Stimulated activated CD4-positive, alpha-beta T cell treated with anti-CD3 and anti-CD28 coated beads, TNF-alpha, amount 100 ng/mL, for 1 hour (primary cell): Measurements from ENCODE around the gene HBA2.
"Not testable (repeated sequence)": the region's sequence is repeated elsewhere in the genome, so short reads cannot be mapped to it uniquely, and the experiment has no call there.

Source experiments
- DNase-seq, 3 donors: peaks; one replicate each; pipeline ENCODE4 v3.0.0-alpha.2; 2020; ENCODE audit warnings: low read depth in 3 of 3, low spot score in 1 of 3

HBA2 gene

DNA sequence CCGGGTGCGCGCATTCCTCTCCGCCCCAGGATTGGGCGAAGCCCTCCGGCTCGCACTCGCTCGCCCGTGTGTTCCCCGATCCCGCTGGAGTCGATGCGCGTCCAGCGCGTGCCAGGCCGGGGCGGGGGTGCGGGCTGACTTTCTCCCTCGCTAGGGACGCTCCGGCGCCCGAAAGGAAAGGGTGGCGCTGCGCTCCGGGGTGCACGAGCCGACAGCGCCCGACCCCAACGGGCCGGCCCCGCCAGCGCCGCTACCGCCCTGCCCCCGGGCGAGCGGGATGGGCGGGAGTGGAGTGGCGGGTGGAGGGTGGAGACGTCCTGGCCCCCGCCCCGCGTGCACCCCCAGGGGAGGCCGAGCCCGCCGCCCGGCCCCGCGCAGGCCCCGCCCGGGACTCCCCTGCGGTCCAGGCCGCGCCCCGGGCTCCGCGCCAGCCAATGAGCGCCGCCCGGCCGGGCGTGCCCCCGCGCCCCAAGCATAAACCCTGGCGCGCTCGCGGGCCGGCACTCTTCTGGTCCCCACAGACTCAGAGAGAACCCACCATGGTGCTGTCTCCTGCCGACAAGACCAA lies at the start of gene HBA2:
TSS of gene HBA2 (plus strand) at position 503 of the 568 bp plus-strand sequence. CDS start at position 540, 37 bp downstream.
- not testable (repeated sequence) for DNase-seq

DNA sequence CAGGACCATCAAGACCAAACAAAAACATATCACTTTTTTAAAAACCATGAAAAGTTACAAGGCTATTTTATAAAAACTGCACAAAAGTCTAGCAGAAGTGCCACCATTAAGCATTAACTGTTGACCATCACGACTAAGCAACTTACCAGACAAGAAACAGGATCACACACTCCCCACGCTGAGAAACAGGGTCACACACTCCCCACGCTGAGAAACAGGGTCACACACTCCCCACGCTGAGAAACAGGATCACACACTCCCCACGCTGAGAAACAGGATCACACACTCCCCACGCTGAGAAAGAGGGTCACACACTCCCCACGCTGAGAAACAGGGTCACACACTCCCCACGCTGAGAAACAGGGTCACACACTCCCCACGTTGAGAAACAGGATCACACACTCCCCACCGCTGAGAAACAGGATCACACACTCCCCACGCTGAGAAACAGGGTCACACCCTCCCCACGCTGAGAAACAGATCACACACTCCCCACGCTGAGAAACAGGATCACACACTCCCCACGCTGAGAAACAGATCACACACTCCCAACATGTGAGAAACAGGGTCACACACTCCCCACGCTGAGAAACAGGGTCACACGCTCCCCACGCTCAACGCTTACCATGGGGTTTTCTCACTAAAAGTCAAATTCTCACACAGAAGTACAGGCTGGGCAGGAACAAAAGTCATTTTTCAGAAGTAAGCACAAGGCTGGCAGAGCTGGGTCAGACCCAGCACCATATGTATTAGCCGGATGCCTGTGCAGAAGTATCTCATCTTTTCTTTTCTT lies 48.9 kb upstream of the HBA2 start:
- DNase-seq, result not testable (repeated sequence)

DNA sequence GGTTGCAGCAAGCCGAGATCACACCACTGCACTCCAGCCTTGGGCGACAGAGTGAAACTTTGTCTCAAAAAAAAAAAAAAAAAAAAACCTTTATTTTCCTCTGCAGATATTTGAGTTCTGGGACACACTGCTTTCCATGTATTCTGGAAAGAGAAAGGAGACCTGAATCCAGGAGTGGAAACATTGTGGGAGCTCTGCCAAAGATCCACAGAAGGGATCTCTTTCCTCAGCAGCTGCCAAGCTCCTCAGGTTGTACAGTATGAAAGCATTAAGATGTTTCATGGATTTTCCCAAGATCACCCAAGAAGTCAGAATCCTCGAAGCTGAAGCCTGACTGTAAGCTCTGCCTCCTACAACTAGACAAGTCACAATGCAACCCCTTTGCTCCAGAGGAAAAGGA lies 47.7 kb upstream of the HBA2 start:
- DNase-seq, result no peak

- DNase-seq, result no peak
Measured at GRCh38 chr16:129075-129474, 43.6 kb upstream of the HBA2 start.

- DNase-seq, result no peak
Measured at GRCh38 chr16:130533-131173, 42.0 kb upstream of the HBA2 start.

GRCh38 chr16:132120-132519 lies 40.6 kb upstream of the HBA2 start:
- DNase-seq, result no peak

GRCh38 chr16:133716-134115 lies 39.0 kb upstream of the HBA2 start:
- no peak for DNase-seq

GRCh38 chr16:138049-138417 lies 34.6 kb upstream of the HBA2 start:
- peak in 1 of 3 donors; percentile 16 for DNase-seq

GRCh38 chr16:140175-140857 lies 32.4 kb upstream of the HBA2 start:
- DNase-seq, result no peak

DNA sequence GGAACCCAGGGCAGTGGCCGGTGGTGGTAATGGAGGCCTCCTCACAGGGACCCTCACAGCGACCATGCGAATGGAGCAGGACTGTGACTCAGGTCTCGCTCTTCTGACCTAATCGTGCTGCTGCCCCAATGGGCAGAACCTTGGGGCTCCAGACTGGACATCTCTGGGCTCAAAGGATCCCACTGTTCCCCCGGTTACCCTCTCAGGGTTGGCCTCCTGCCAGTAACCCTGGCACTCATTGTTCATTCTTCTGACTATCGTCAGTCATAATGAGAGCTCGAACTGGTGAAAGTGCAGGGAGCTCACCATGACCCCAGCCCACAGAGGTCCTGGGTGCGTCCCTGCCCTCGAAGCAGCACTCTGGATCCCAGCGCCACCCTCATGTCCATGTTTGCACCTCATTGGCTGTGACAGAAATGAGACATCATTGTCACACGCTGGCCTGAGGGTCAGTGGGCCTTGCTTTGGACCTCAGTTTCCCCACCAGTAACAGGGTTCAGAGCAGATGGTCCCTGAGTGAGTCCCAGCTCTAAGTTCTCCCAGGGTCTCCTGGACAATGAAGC lies 30.2 kb upstream of the HBA2 start:
- no peak for DNase-seq

GRCh38 chr16:143047-143446 lies 29.6 kb upstream of the HBA2 start:
- no peak for DNase-seq

- DNase-seq, result no peak
Measured at GRCh38 chr16:143456-143855, 29.2 kb upstream of the HBA2 start.

DNA sequence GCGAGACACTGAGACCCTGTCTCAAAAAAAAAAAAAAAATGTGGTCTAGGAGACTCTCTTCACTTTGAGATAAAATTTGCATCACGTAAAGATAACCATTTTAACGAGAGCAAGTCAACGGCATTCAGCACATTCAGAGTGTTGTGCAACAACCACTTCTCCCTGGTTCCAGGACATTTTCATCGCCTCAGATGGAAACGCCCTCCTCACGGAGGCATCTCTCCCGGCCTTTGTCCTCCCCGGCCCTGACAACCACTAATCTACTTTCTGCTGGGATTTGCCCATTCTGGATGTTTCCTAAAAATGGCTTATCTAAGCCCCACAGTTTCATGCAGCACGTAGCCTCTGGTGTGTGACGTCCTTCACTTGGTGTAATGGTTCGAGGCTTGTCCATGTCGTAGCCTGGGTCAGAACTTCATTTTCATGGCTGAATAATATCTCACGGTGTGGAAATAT lies 27.9 kb upstream of the HBA2 start:
- no peak for DNase-seq

GRCh38 chr16:146646-147045 lies 26.0 kb upstream of the HBA2 start:
- DNase-seq, result no peak

DNA sequence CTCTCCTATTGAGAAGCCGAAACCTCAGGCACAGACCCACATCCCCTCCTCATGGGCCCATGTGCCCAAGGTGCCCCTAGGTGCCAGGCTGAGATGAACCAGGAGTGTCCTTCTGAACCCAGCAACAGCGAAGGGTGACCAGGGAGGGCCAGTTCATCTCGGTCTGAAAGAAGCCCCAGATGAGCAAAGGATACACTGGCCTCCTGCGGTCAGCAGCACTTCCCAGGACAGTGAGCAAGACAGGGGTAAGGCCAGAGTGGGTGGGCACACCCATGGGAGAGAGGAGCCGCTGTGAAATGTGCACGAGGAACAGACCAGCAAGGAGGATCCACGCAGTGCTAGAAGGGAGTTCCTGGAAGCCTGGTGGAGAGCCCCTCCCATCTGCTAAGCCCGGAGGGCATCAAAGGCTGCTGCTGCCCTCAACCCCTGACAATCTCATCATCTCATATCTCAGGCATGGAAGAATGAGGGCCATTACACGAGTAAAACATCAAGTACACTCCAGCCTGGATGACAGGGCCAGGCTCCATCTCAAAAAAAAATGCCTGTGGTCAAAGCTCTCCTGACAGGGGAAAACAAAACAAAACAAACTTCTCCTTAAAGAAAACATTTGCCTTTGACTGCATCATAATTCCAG lies 23.5 kb upstream of the HBA2 start:
- no peak for DNase-seq

GRCh38 chr16:152141-153128 lies 20.2 kb upstream of the HBA2 start, which contains the start of gene HBZ:
HBZ (plus strand) TSS chr16:152644; CDS start chr16:152910, 266 bp downstream.
- no peak for DNase-seq

DNA sequence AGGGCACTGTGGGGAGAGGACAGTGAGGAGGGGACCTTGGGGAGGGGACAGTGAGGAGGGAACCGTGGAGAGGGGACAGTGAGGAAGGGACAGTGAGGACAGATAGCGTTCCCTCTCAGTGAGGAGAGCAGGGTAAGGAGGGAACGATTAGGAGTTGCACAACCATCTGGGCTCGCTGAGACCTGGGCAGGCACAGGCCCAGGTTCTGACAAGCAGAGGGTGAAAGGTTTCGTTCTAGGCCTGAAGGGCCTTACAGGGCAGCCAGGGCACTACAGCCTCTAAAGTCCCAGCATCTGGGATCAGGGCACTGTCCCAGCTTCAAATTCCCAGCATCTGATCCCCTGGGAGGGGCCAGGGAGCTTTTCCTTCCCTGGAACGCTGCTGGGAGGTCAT lies 19.6 kb upstream of the HBA2 start:
- not testable (repeated sequence) for DNase-seq

DNA sequence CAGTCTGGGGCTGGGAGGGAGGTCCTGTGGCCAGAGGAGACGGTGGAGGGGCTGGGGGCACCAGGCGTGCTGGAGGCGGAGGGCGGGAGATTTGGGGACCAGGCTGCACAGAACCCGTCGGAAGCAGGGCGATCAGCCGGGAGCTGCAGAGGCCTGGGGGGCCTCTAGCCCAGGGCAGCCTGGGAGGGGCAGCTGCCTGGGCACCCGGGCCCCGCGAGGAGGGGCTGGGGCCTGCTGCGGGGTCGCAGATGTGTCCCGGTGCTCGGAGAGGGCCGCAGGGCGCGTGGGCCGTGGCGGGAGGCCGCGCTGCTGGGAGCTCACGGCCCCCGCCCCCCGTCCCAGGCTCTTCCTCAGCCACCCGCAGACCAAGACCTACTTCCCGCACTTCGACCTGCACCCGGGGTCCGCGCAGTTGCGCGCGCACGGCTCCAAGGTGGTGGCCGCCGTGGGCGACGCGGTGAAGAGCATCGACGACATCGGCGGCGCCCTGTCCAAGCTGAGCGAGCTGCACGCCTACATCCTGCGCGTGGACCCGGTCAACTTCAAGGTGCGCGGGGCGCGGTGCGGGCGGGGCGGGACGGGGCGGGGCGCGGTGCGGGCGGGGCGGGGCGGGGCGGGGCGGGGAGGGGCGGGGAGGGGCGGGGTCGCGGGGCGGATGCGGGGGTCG lies 19.0 kb upstream of the HBA2 start:
- DNase-seq, result not testable (repeated sequence)
